Subcutaneous adipose tissue (tissue), 4 donors: Measurements from ENCODE around the gene SYAP1. TPM values are rescaled to one million over a fixed set of nuclear protein-coding genes. Genes with fewer than 3 reads are reported as not detected.

Experiments
- total RNA-seq, 4 donors: library from RNA; depleted of rRNA; stranded (reverse); fragments of >200 nt; gene quantifications; one replicate each; pipeline ENCODE4 v1.1.0, GENCODE V29; 2016
- TF ChIP-seq, protein P1 (sequence below): fragments of 450-650 bp; IDR thresholded peaks from one replicate; pipeline ENCODE4 v1.5.1; 2016; ENCODE audit warnings: low read depth, mild to moderate bottlenecking, control low read depth, antibody characterized with exemption, moderate library complexity

Gene SYAP1
- total RNA-seq, 4 donors from 2014 or later, result 18.9 to 38.6 (median 21.6) TPM

DNA sequence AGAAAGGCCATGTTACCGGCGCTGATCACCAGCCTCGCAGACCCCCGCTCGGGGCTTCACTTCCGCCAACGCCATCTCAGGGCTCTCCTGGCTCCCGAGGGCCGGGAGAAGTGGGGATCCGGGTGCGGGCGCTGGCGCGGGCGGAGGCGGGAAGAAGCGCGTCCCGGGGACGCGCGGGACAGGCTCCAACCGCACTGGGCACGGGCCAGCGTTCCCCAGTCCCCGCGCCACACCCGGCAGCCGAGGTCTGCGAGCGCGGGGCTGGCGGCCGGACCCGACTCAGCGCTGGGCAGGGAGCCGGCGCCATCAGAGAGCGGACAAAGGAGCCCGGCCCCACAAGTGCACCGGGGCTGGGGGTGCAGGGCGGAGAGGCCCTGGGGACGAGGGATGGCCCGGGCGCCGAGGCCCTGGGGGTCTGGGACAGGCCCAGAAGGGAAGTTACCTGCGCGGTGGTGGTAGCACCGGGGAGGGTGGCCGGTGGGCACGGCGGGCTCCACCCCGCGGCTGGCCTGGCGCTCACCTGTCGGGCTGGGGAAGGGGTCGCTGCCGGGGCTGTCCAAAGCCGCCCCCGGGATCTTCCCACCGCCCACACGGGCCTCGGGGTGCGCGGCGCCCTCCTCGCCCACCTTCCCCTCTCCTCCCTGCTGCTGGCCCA is 7.4 kb upstream of the SYAP1 start:
- TF ChIP-seq, protein P1, sequence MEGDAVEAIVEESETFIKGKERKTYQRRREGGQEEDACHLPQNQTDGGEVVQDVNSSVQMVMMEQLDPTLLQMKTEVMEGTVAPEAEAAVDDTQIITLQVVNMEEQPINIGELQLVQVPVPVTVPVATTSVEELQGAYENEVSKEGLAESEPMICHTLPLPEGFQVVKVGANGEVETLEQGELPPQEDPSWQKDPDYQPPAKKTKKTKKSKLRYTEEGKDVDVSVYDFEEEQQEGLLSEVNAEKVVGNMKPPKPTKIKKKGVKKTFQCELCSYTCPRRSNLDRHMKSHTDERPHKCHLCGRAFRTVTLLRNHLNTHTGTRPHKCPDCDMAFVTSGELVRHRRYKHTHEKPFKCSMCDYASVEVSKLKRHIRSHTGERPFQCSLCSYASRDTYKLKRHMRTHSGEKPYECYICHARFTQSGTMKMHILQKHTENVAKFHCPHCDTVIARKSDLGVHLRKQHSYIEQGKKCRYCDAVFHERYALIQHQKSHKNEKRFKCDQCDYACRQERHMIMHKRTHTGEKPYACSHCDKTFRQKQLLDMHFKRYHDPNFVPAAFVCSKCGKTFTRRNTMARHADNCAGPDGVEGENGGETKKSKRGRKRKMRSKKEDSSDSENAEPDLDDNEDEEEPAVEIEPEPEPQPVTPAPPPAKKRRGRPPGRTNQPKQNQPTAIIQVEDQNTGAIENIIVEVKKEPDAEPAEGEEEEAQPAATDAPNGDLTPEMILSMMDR, result no peak

DNA sequence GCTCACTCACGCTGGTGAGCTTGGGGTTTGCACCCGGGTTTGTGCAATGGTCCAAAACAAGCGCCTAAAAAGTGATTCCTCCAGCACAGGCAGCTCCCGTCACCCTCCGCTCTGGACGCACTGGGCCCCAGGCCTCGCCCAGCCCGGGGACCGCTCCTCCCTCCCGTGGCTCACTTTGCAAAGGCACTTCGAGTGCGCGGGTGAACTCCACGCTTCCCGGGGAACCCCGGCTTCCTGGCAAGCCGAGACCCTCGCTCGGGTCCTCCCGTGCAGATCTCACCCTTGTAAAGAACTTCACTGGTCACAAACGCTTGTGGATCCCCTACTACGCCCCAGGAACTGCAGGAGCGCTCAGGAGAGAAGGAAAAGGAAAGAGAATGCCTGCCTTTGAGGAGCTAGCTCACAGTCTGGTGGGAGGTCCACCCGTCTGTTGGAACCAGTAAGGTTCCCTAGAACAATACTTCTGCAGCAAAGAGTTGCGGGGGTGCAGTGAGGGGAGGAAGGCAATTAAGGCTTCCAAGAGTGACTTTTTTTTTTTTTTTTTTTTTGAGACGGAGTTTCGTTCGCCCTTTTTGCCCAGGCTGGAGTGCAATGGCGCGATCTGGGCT is 6.8 kb upstream of the SYAP1 start, which contains the start of gene CTPS2:
TSS of gene CTPS2 (minus strand) at position 122 of the 608 bp plus-strand sequence. CDS start 9,767 bp downstream, outside the sequence.
- TF ChIP-seq, protein P1, result no peak

DNA sequence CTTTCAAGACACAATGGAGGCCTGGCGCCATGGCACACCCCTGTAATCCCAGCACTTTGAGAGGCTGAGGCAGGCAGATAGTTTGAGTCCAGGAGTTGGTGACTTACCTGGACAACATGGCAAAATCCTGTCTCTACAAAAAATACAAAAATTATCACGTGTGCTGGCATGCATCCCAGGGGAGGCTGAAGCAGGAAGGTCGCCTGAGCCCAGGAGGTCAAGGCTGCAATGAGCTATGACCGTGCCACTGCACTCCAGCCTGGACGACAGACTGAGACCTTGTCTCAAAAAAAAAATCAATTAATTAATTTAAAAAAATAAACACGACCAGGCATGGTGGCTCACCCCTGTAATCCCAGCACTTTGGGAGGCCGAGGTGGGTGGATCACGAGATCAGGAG is 4.9 kb upstream of the SYAP1 start:
- TF ChIP-seq, protein P1, result no peak

DNA sequence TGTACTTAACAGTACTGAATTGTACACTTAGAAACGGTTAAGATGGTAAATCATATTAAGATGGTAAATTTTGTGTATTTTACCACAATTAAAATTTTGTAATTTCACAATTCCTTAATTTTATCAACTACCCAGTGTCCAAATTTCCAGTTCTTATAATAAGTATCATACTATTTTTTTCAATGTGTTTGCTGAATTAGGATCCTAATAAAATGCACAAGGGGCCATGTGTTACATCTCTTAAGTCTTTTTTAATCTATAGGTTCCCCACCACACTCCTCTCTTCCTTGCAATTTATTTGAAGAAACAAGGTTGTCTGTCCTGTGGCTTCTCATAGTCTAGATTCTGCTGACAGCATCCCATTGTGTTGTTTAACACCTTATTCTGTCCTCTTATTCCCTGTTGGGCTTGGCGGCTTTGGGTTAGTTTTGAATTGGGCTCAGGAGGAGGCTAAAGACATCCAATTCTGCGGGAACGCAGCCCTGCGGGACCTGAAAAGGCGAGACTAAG is 533 bp upstream of the SYAP1 start:
- TF ChIP-seq, protein P1, result no peak

DNA sequence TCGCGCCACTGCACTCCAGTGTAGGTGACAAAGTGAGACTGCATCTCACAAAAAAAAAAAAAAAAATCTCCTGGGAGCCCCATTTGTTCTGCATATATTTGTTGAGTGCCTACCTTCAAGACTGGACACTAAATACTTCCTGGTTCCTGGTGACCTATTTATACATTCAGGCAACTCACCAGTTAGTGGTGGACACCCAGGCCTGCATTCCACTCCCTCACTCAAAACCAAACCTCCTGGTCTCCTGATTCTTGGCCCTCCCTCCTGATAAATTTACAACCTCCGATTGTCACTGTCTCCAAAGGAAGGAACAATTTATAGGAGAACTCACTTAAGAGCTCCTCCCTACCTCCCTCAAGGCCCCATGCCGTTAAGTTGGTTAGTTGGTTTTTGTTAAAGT is 3.1 kb downstream of the SYAP1 start:
- TF ChIP-seq, protein P1, result no peak

DNA sequence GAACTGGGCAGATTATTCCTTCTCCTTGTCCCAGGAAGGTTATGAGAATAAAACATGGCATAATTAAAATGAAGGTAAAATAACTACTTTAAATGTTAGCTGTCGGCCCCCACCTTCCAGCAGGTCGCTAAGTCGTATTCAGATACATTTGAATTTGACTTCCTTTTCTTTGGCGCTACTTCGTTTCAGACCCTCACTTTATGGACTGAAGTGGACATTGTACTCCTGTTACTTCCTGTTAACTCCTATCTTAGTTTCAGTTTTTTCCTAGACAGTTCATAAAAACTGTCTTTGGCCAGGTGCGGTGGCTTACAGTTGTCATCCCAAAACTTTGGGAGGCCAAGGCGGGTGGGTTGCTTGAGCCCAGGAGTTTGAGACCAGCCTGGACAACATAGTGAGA is 5.7 kb downstream of the SYAP1 start:
- TF ChIP-seq, protein P1, result no peak

DNA sequence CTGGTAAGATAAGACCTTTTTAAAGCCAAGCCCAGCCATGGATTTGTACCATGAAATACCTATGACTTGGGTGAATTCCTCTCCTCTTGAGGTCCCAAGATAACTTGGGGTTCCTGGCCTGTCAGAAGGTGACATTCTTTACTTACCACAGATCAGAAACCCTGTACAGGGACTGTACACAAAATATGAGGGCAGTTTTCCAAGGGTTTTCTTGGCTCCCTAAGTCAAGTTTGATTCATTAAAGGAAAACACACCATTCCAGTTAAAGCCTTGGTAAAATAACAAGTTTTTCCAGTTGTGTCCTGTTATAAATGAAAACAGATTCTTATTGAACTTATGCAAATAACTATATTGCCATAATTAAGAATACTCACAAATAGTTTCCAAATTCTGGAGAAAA is 8.2 kb downstream of the SYAP1 start:
- TF ChIP-seq, protein P1, result no peak
